GM21515 (cell line): Measurements from ENCODE around the gene VWA3A.

Experiments
- ATAC-seq: cut with Tn5 transposase; IDR thresholded peaks from one replicate; pipeline ENCODE4 v1.9.1; 2021; ENCODE audit not compliant: unreplicated experiment

The VWA3A gene

GRCh38 chr16:22177968-22178930, 85.9 kb downstream of the VWA3A start:
- no peak for ATAC-seq

- ATAC-seq = no peak
Measured at GRCh38 chr16:22181426-22181825, 89.1 kb downstream of the VWA3A start.

GRCh38 chr16:22181843-22182242, 89.5 kb downstream of the VWA3A start:
- ATAC-seq = no peak

GRCh38 chr16:22183335-22183734, 91.0 kb downstream of the VWA3A start:
- ATAC-seq = no peak

- ATAC-seq = no peak
Measured at GRCh38 chr16:22183901-22184614, 91.7 kb downstream of the VWA3A start.

GRCh38 chr16:22184615-22184968, 92.3 kb downstream of the VWA3A start:
- no peak for ATAC-seq

GRCh38 chr16:22186517-22186916, 94.2 kb downstream of the VWA3A start:
- no peak for ATAC-seq

GRCh38 chr16:22188267-22188594, 95.9 kb downstream of the VWA3A start:
- ATAC-seq = no peak

GRCh38 chr16:22188595-22189442, 96.5 kb downstream of the VWA3A start:
- no peak for ATAC-seq

- ATAC-seq = no peak
Measured at GRCh38 chr16:22189473-22190080, 97.2 kb downstream of the VWA3A start.

- ATAC-seq = peak; percentile 61
Measured at GRCh38 chr16:22190081-22190775, 97.9 kb downstream of the VWA3A start.

GRCh38 chr16:22190776-22191531, 98.6 kb downstream of the VWA3A start:
- ATAC-seq = peak; percentile 45

GRCh38 chr16:22191532-22192260, 99.4 kb downstream of the VWA3A start:
- no peak for ATAC-seq

GRCh38 chr16:22192261-22193062, 100.1 kb downstream of the VWA3A start:
- ATAC-seq = peak; percentile 15

GRCh38 chr16:22193063-22193411, 100.7 kb downstream of the VWA3A start:
- ATAC-seq = no peak

- no peak for ATAC-seq
Measured at GRCh38 chr16:22194707-22195444, 102.5 kb downstream of the VWA3A start.

- no peak for ATAC-seq
Measured at GRCh38 chr16:22195445-22195694, 103.0 kb downstream of the VWA3A start.
